HG03342 (cell line): ENCODE measurements around the gene DNAH8.
A peak's percentile ranks its signal among the peaks of the same experiment; 100 is the strongest.

Source experiments
- ATAC-seq: cut with Tn5 transposase; IDR thresholded peaks from one replicate; pipeline ENCODE4 v1.9.1; 2021; ENCODE audit warnings: mild to moderate bottlenecking, moderate library complexity; ENCODE audit not compliant: unreplicated experiment

The DNAH8 gene

GRCh38 chr6:38701551-38701950, 13.6 kb upstream of the DNAH8 start:
- ATAC-seq = no peak

GRCh38 chr6:38702558-38703397, 12.3 kb upstream of the DNAH8 start, which contains the start of gene GLO1:
Gene GLO1, minus strand, starts transcription at chr6:38703145. Its CDS starts 91 bp downstream, at chr6:38703054.
- ATAC-seq = peak; percentile 100

GRCh38 chr6:38703949-38704590, 11.0 kb upstream of the DNAH8 start:
- ATAC-seq = no peak

- ATAC-seq = no peak
Measured at GRCh38 chr6:38705924-38706323, 9.2 kb upstream of the DNAH8 start.

GRCh38 chr6:38708496-38708895, 6.6 kb upstream of the DNAH8 start:
- ATAC-seq = no peak

GRCh38 chr6:38713812-38714211, 1.3 kb upstream of the DNAH8 start:
- ATAC-seq = no peak

GRCh38 chr6:38714239-38715015, 684 bp upstream of the DNAH8 start:
- no peak for ATAC-seq

GRCh38 chr6:38716825-38717224, 1.7 kb downstream of the DNAH8 start:
- ATAC-seq = no peak

GRCh38 chr6:38719358-38719757, 4.2 kb downstream of the DNAH8 start:
- ATAC-seq = no peak

GRCh38 chr6:38720295-38720694, 5.2 kb downstream of the DNAH8 start:
- ATAC-seq = no peak

GRCh38 chr6:38722038-38722437, 6.9 kb downstream of the DNAH8 start:
- no peak for ATAC-seq

GRCh38 chr6:38722727-38723334, 7.7 kb downstream of the DNAH8 start:
- no peak for ATAC-seq

- no peak for ATAC-seq
Measured at GRCh38 chr6:38723783-38724182, 8.7 kb downstream of the DNAH8 start.

GRCh38 chr6:38724343-38724742, 9.2 kb downstream of the DNAH8 start:
- ATAC-seq = no peak

GRCh38 chr6:38725414-38726183, 10.5 kb downstream of the DNAH8 start:
- no peak for ATAC-seq

- no peak for ATAC-seq
Measured at GRCh38 chr6:38728203-38728602, 13.1 kb downstream of the DNAH8 start.

- ATAC-seq = no peak
Measured at GRCh38 chr6:38730140-38730862, 15.2 kb downstream of the DNAH8 start.

GRCh38 chr6:38736951-38737350, 21.8 kb downstream of the DNAH8 start:
- ATAC-seq = no peak

GRCh38 chr6:38738261-38738660, 23.1 kb downstream of the DNAH8 start:
- ATAC-seq = no peak

- ATAC-seq = no peak
Measured at GRCh38 chr6:38739532-38739931, 24.4 kb downstream of the DNAH8 start.
